HAP-1 (cell line): ENCODE results near the gene PC.
A peak's percentile ranks its signal among the peaks of the same experiment; 100 is the strongest.

Experiments used
- DNase-seq, 2 experiments: peaks; one replicate each; pipeline ENCODE4 v3.0.0-alpha.2; 2016 to 2020; ENCODE audit warnings: low spot score in 2 of 2
- H3K27me3 ChIP-seq: fragments of 250-450 bp; sonication (Bioruptor Pico); 2 replicates; pipeline ENCODE4 v1.5.1; 2020; ENCODE audit warnings: low read depth, mild to moderate bottlenecking, moderate library complexity
- H3K36me3 ChIP-seq: fragments of 250-450 bp; sonication (Bioruptor Pico); replicated peaks from 2 replicates; pipeline ENCODE4 v1.5.1; 2020; ENCODE audit warnings: mild to moderate bottlenecking
- H3K4me1 ChIP-seq: fragments of 250-450 bp; sonication (Bioruptor Pico); 2 replicates; pipeline ENCODE4 v1.5.1; 2020; ENCODE audit warnings: mild to moderate bottlenecking
- H3K4me3 ChIP-seq: fragments of 250-450 bp; sonication (Bioruptor Pico); 2 replicates; pipeline ENCODE4 v1.5.1; 2020; ENCODE audit warnings: mild to moderate bottlenecking, moderate library complexity
- H3K9me3 ChIP-seq: fragments of 250-450 bp; sonication (Bioruptor Pico); 2 replicates; pipeline ENCODE4 v1.5.1; 2020; ENCODE audit warnings: mild to moderate bottlenecking, moderate library complexity
- in situ Hi-C: fragments of 300-500 bp; cut with MboI; formaldehyde crosslinking; loops from 3 replicates; pipeline ENCODE4 v1.14.3; 2020; ENCODE audit warnings: low sequenced_read_pairs, inconsistent platforms, mixed read lengths

Gene PC

GRCh38 chr11:66864924-66865697, 93.1 kb downstream of the PC start:
- no peak for DNase-seq
- Histone ChIP-seq H3K4me1 (no peaks in the 10 kb centered on the region; the same call in 1 of the 2 replicates), H3K9me3 (no peaks in the 10 kb centered on the region), H3K27me3 (no peaks in the 10 kb centered on the region), H3K36me3 (peaks cover 9% of the 10 kb centered on the region; the same call in 1 of the 2 replicates), H3K4me3 (no peak overlapping the region)
- in situ Hi-C loops, result no loop called here

DNA sequence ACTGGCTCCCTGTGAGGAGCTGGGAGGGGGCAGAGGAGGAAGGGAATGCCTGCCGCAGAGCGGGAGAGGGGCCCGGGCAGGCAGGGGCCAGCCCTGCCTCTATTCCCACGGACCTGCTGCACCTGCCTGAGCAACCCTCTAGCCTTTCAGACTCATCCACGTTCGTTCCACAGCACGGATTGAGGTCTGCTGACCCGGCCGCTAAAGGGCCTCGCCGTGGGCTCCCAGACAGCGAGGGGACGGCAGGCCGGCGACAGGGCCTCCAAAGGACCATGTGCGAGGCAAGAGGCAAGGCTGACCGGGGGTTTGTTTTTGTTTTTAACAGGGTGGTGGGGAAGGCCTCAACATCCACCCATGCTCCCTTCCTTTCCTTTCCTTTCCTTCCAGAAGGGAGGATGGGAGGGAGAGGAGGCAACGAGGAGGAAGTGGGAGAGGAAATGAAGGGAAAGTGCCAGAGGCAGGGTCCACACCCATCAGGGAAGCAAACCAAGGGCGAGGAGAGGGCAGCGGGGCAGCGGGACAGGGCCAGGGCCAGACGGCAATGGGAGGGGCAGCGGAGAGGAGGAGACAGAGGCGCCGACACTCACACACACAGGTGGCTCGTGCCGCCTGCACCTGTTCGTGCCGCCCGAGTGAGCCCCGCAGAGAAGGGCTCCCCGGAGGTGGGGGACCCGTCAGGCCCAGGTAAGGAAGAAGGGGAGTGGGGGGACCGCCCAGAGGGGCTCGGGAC, 93.8 kb downstream of the PC start:
- Histone ChIP-seq H3K4me3 (no peak overlapping the region), H3K4me1 (no peaks in the 10 kb centered on the region; the same call in 1 of the 2 replicates), H3K36me3 (peaks cover 14% of the 10 kb centered on the region), H3K27me3 (no peaks in the 10 kb centered on the region), H3K9me3 (no peaks in the 10 kb centered on the region)
- in situ Hi-C loops, result no loop called here
- no peak for DNase-seq

DNA sequence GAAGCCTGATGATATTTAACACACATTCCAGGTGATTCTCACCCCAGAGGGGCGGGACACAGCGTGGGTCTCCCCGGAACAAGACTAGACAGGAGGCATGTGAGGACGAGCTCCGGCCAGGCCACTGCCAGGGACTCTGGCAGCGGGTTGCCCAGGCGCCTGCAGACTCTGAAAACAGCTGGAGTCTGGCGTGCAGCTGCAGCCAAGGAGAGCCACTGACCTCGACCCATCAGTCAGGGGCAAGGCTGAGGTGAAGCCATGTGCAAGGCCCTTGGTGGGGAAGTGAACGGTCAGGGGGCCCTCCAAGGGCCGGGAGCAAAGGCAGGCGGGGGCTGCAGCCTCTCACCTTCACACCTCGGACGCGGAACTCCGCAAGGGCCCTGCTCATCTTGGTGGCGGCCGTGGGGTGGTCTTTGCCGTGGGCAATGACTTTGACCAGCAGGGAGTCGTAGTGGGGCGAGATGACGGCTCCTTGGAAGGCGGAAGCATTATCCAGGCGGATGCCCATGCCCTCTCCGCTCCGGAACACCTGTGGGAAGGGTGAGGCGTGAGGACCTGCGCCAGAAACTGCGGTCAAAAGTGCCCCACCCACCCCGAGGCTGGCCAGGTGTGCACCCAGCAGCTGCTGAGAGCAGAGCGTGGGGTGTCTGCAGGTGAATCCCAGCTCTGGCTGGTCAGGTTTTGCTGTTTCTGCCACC, 94.6 kb downstream of the PC start:
- DNase-seq, result no peak
- peaks cover 22% of the 10 kb centered on the region for H3K36me3 ChIP-seq
- no peaks in the 10 kb centered on the region for H3K9me3 ChIP-seq
- H3K27me3 ChIP-seq, result no peaks in the 10 kb centered on the region
- H3K4me1 ChIP-seq, result no peaks in the 10 kb centered on the region; the same call in 1 of the 2 replicates
- in situ Hi-C loops, result no loop called here
- H3K4me3 ChIP-seq, result no peak overlapping the region

GRCh38 chr11:66862559-66863037, 95.6 kb downstream of the PC start:
- no peaks in the 10 kb centered on the region for H3K9me3 ChIP-seq
- no peak for DNase-seq
- peaks cover 26% of the 10 kb centered on the region for H3K36me3 ChIP-seq
- no peaks in the 10 kb centered on the region for H3K27me3 ChIP-seq
- in situ Hi-C loops, result no loop called here
- H3K4me1 ChIP-seq, result no peaks in the 10 kb centered on the region
- no peak overlapping the region for H3K4me3 ChIP-seq

DNA sequence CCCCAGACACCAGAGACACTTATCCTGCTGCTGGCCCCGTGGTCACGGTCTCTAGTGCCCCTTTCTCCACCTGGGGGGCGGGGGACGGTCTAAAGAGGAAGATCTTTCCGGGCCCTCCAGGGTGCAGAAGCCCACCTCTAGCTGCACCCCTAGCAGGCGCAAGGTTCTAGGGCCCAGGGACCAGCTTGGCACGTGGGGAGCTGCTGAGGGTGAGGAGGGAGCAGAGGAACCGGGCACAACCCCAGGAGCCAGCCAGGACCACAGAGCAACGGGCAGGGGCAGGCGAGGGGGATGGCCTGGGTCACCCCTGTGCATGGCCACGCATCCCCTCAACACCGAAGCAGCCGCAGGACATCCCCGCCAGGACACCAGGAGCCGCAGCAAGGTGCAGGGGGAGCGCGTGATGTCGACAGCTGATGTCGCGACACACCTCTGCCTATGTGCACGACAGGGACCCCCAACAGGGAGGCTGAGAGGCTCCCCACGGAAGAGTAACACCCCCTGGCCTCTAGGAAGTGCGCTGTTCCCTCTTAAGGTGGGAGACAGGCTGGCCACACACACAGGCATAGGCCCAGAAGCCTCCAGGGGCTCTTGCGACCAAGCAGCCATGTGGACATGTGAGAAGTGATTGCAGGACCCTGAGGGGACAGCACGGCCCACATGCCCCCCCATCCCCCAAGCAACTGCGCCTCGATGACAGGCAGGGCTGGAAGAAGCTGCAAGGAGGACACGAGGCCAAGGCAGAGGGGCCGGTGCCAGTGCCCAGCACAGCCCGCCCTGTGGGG, 96.2 kb downstream of the PC start:
- no peaks in the 10 kb centered on the region for H3K27me3 ChIP-seq
- in situ Hi-C loops, result no loop called here
- DNase-seq, result no peak
- H3K4me3 ChIP-seq, result no peak overlapping the region
- peaks cover 26% of the 10 kb centered on the region for H3K36me3 ChIP-seq
- no peaks in the 10 kb centered on the region for H3K4me1 ChIP-seq
- H3K9me3 ChIP-seq, result no peaks in the 10 kb centered on the region

- H3K27me3 ChIP-seq, result no peaks in the 10 kb centered on the region
- peaks cover 26% of the 10 kb centered on the region for H3K36me3 ChIP-seq
- DNase-seq, result no peak
- H3K9me3 ChIP-seq, result no peaks in the 10 kb centered on the region
- in situ Hi-C loops, result no loop called here
- no peak overlapping the region for H3K4me3 ChIP-seq
- no peaks in the 10 kb centered on the region for H3K4me1 ChIP-seq
These were observed 97.0 kb downstream of the PC start for GRCh38 chr11:66861038-66861773.

- Histone ChIP-seq H3K9me3 (no peaks in the 10 kb centered on the region), H3K36me3 (peaks cover 26% of the 10 kb centered on the region), H3K4me3 (no peak overlapping the region), H3K4me1 (peaks cover 5% of the 10 kb centered on the region), H3K27me3 (no peaks in the 10 kb centered on the region)
- in situ Hi-C loops, result no loop called here
- no peak for DNase-seq
These were observed 97.7 kb downstream of the PC start for GRCh38 chr11:66860449-66860831.

GRCh38 chr11:66859686-66860448, 98.3 kb downstream of the PC start:
- Histone ChIP-seq H3K4me3 (no peak overlapping the region), H3K4me1 (peaks cover 5% of the 10 kb centered on the region), H3K9me3 (no peaks in the 10 kb centered on the region), H3K36me3 (peaks cover 26% of the 10 kb centered on the region), H3K27me3 (no peaks in the 10 kb centered on the region)
- no peak for DNase-seq
- in situ Hi-C loops, result no loop called here

- Histone ChIP-seq H3K4me3 (no peak overlapping the region), H3K4me1 (peaks cover 5% of the 10 kb centered on the region), H3K9me3 (no peaks in the 10 kb centered on the region), H3K36me3 (peaks cover 26% of the 10 kb centered on the region), H3K27me3 (no peaks in the 10 kb centered on the region)
- in situ Hi-C loops, result no loop called here
- DNase-seq, result no peak
These were observed 99.1 kb downstream of the PC start for GRCh38 chr11:66858939-66859685.

- Histone ChIP-seq H3K27me3 (no peaks in the 10 kb centered on the region), H3K4me3 (peak overlapping the region; percentile 42; the same call in 1 of the 2 replicates), H3K9me3 (no peaks in the 10 kb centered on the region), H3K4me1 (peaks cover 5% of the 10 kb centered on the region), H3K36me3 (peaks cover 26% of the 10 kb centered on the region)
- no peak for DNase-seq
- in situ Hi-C loops, result no loop called here
These were observed 99.8 kb downstream of the PC start for GRCh38 chr11:66858186-66858938.

DNA sequence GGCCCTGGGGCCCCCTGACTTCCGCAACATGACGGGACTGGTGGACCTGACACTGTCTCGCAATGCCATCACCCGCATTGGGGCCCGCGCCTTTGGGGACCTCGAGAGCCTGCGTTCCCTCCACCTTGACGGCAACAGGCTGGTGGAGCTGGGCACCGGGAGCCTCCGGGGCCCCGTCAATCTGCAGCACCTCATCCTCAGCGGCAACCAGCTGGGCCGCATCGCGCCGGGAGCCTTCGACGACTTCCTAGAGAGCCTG, 100.3 kb downstream of the PC start:
- Histone ChIP-seq H3K27me3 (no peaks in the 10 kb centered on the region), H3K36me3 (peaks cover 26% of the 10 kb centered on the region), H3K4me1 (peaks cover 5% of the 10 kb centered on the region), H3K4me3 (peak overlapping the region; percentile 42), H3K9me3 (no peaks in the 10 kb centered on the region)
- no peak for DNase-seq
- in situ Hi-C loops, result no loop called here
